Nephron progenitor cell (in vitro differentiated cells): ENCODE measurements around the gene SCG3.

Experiments
- DNase-seq: peaks from one replicate; pipeline ENCODE4 v3.0.0; 2021
- H3K27ac Mint-ChIP-seq: 2 replicates; pipeline ENCODE4 v1.8.0; 2021; ENCODE audit warnings: mild to moderate bottlenecking, moderate library complexity, mixed read lengths
- H3K27me3 Mint-ChIP-seq: 2 replicates; pipeline ENCODE4 v1.8.0; 2021; ENCODE audit warnings: mild to moderate bottlenecking, low read depth, mixed read lengths; ENCODE audit not compliant: poor library complexity
- H3K36me3 Mint-ChIP-seq: 2 replicates; pipeline ENCODE4 v1.8.0; 2021; ENCODE audit warnings: low read depth, mixed read lengths
- H3K4me1 Mint-ChIP-seq: 2 replicates; pipeline ENCODE4 v1.8.0; 2021; ENCODE audit warnings: mixed read lengths
- H3K4me3 Mint-ChIP-seq: 2 replicates; pipeline ENCODE4 v1.8.0; 2021; ENCODE audit warnings: mild to moderate bottlenecking, moderate library complexity, mixed read lengths
- H3K9me3 Mint-ChIP-seq: 2 replicates; pipeline ENCODE4 v1.8.0; 2021; ENCODE audit warnings: mild to moderate bottlenecking, moderate library complexity, mixed read lengths
- CTCF ChIP-seq: fragments of 200-600 bp; sonication (generic); IDR thresholded peaks from 2 replicates; pipeline ENCODE4 v1.5.0; 2021; ENCODE audit warnings: antibody characterized with exemption

The SCG3 gene

GRCh38 chr15:51677021-51677420, 4.3 kb upstream of the SCG3 start:
- Mint-ChIP-seq H3K27me3 (peaks cover 39% of the 10 kb centered on the region), H3K9me3 (no peaks in the 10 kb centered on the region), H3K27ac (no peak overlapping the region), H3K4me1 (peaks cover 14% of the 10 kb centered on the region), H3K36me3 (no peaks in the 10 kb centered on the region), H3K4me3 (no peak overlapping the region)
- no peak for TF ChIP-seq CTCF
- no peak for DNase-seq

GRCh38 chr15:51677452-51677851, 3.9 kb upstream of the SCG3 start:
- TF ChIP-seq CTCF: no peak
- H3K27me3 Mint-ChIP-seq: peaks cover 40% of the 10 kb centered on the region
- H3K4me1 Mint-ChIP-seq: peaks cover 10% of the 10 kb centered on the region
- no peak overlapping the region for H3K4me3 Mint-ChIP-seq
- no peaks in the 10 kb centered on the region for H3K9me3 Mint-ChIP-seq
- no peaks in the 10 kb centered on the region for H3K36me3 Mint-ChIP-seq
- no peak for DNase-seq
- no peak overlapping the region for H3K27ac Mint-ChIP-seq

- H3K27ac Mint-ChIP-seq: no peak overlapping the region
Observed at GRCh38 chr15:51678096-51678495, 3.2 kb upstream of the SCG3 start.

GRCh38 chr15:51680321-51680720, 982 bp upstream of the SCG3 start:
- Mint-ChIP-seq H3K4me1 (peaks cover 4% of the 10 kb centered on the region), H3K27ac (no peak overlapping the region), H3K4me3 (no peak overlapping the region), H3K27me3 (peaks cover 48% of the 10 kb centered on the region), H3K36me3 (no peaks in the 10 kb centered on the region), H3K9me3 (no peaks in the 10 kb centered on the region)
- DNase-seq: no peak
- TF ChIP-seq CTCF: no peak

More at GRCh38 chr15:51678096-51678495, 3.2 kb upstream of the SCG3 start:
- TF ChIP-seq CTCF: no peak
- Mint-ChIP-seq H3K27me3 (peaks cover 43% of the 10 kb centered on the region), H3K4me1 (peaks cover 4% of the 10 kb centered on the region), H3K36me3 (no peaks in the 10 kb centered on the region), H3K4me3 (no peak overlapping the region), H3K9me3 (no peaks in the 10 kb centered on the region)
- no peak for DNase-seq

- no peak overlapping the region for H3K4me3 Mint-ChIP-seq
- H3K27ac Mint-ChIP-seq: no peak overlapping the region
- H3K9me3 Mint-ChIP-seq: no peaks in the 10 kb centered on the region
- peaks cover 7% of the 10 kb centered on the region for H3K4me1 Mint-ChIP-seq
- H3K36me3 Mint-ChIP-seq: no peaks in the 10 kb centered on the region
- no peak for TF ChIP-seq CTCF
- H3K27me3 Mint-ChIP-seq: peaks cover 43% of the 10 kb centered on the region
- DNase-seq: no peak
Observed at GRCh38 chr15:51687565-51687964, 6.3 kb downstream of the SCG3 start.

GRCh38 chr15:51688863-51689262, 7.6 kb downstream of the SCG3 start:
- no peak for DNase-seq
- Mint-ChIP-seq H3K27me3 (peaks cover 36% of the 10 kb centered on the region), H3K27ac (no peak overlapping the region), H3K4me1 (peaks cover 7% of the 10 kb centered on the region), H3K9me3 (no peaks in the 10 kb centered on the region), H3K4me3 (no peak overlapping the region), H3K36me3 (no peaks in the 10 kb centered on the region)
- no peak for TF ChIP-seq CTCF
